ENCODE data around the gene NOL4L. TPM values are rescaled to one million over a fixed set of nuclear protein-coding genes. Genes with fewer than 3 reads are reported as not detected.
A peak's percentile ranks its signal among the peaks of the same experiment; 100 is the strongest.

NOL4L gene
- total RNA-seq, 2 donors from 2014 or later: 18.0 to 59.7 TPM

DNA sequence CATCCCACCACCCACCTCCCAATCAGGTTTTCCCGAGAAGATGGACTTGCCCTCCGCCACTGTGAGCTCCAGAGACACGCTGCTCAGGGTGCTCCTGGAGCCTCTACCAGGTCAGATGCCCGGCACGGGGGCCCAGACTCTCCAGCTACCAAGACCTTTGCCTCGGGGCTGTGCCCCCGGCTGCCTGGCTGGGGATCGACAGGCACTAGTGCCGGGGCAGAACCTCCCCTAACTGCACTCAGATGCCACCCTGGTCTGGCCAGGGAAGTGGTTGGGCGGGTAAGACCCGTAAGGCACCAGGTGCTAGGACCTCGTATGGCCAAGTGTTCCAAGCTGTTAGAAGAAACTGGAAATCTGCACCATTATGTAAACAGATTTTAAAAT lies 126.3 kb downstream of the NOL4L start:
- DNase-seq (ENCODE audit: low spot score): no peak
- TF ChIP-seq, protein P1, sequence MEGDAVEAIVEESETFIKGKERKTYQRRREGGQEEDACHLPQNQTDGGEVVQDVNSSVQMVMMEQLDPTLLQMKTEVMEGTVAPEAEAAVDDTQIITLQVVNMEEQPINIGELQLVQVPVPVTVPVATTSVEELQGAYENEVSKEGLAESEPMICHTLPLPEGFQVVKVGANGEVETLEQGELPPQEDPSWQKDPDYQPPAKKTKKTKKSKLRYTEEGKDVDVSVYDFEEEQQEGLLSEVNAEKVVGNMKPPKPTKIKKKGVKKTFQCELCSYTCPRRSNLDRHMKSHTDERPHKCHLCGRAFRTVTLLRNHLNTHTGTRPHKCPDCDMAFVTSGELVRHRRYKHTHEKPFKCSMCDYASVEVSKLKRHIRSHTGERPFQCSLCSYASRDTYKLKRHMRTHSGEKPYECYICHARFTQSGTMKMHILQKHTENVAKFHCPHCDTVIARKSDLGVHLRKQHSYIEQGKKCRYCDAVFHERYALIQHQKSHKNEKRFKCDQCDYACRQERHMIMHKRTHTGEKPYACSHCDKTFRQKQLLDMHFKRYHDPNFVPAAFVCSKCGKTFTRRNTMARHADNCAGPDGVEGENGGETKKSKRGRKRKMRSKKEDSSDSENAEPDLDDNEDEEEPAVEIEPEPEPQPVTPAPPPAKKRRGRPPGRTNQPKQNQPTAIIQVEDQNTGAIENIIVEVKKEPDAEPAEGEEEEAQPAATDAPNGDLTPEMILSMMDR (IDR thresholded peaks at IDR 0.05): no peak
- no peak for TF ChIP-seq POLR2A (IDR thresholded peaks at IDR 0.05)
- 65% methylated on average over 12 of the region's 12 CpGs for WGBS
- H3K9me3 ChIP-seq: no peaks in the 10 kb centered on the region
- H3K27me3 ChIP-seq (replicated peaks; ENCODE audit: insufficient read depth): no peaks in the 10 kb centered on the region
- no peak overlapping the region for H3K4me3 ChIP-seq
- intact Hi-C loops (cut with DNase I): loop anchor here (5.0 kb wide), 1 partner anchor 122 kb away; no protein-coding TSS in a partner anchor
- peaks cover 14% of the 10 kb centered on the region for H3K4me1 ChIP-seq (replicated peaks)
- H3K27ac ChIP-seq: no peak overlapping the region
- H3K36me3 ChIP-seq: no peaks in the 10 kb centered on the region

DNA sequence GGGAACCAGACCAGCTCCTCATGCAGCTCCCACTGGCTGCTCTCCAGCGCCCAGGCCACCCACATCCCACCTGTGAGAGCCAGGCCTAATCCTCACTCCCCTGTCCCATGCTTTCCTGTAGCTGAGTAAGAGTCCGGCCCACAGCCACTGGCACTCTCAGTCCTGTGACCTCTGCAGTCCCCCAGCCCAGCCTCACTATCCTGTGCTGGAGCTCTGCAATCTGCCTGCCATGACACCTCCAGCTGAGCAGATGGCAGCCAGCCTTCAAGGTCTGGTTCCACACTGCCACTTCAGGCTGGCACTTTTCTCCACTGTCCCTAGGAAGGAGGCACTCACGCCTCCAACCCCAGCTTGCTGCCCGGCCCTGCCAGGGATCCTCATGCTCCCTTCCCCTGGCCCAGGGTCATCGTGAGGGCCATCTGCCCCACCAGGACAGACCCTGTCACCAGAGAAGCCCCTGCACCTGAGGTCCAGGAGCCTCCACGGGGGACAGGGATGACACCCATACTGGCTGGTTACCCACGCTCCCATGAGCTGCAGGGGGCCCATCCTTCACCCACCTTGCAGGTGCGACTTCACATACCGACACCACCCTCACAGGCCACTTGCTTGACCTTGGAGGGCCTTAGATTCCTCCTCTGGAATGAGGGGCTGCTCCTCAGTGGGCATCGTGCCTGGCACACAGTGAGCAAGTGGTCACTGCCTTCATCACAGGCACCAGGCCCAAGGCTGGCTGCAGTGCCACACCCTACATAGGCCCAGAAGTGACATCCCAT lies 126.9 kb downstream of the NOL4L start:
- H3K36me3 ChIP-seq: no peaks in the 10 kb centered on the region
- TF ChIP-seq POLR2AphosphoS5 (IDR thresholded peaks at IDR 0.05): no peak
- TF ChIP-seq, protein P1 (IDR thresholded peaks at IDR 0.05): no peak
- TF ChIP-seq POLR2A (IDR thresholded peaks at IDR 0.05): no peak
- WGBS: 74% methylated on average over 9 of the region's 10 CpGs
- H3K9me3 ChIP-seq: no peaks in the 10 kb centered on the region
- H3K27ac ChIP-seq: no peak overlapping the region
- DNase-seq (ENCODE audit: low spot score): no peak
- no peak overlapping the region for H3K4me3 ChIP-seq
- H3K27me3 ChIP-seq (replicated peaks; ENCODE audit: insufficient read depth): no peaks in the 10 kb centered on the region
- intact Hi-C loops (cut with DNase I): loop anchor here (5.0 kb wide), 1 partner anchor 121 kb away; no protein-coding TSS in a partner anchor
- peaks cover 9% of the 10 kb centered on the region for H3K4me1 ChIP-seq (replicated peaks)

DNA sequence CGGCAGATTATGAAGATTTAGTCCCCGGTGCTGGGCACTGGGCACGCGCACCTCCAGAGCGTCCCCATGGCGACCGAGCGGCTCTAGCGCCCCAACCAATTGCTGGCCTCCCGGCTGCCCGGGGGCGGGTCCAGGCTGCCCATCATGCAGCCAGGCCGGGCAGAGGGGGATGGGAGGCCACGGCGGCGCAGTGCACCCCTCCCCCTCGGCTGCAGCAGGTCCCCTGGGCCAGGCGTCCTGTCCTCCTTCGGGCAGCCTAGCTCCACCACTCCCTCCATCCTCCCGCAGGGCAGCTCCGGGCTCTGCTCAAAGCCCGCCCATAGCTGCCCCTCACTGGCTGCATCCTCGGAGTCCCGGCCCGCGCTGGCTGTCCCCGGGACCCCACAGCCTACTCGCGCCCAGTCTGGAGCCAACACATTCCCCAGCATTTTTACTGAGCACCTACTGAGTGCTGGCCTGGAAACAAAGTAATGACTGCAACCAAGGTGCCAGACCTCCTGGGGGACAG lies 127.6 kb downstream of the NOL4L start:
- no peak overlapping the region for H3K27ac ChIP-seq
- TF ChIP-seq POLR2AphosphoS5 (IDR thresholded peaks at IDR 0.05) (peak; percentile 45), POLR2A (IDR thresholded peaks at IDR 0.05) (no peak)
- TF ChIP-seq, protein P1 (IDR thresholded peaks at IDR 0.05): no peak
- 15% methylated on average over 14 of the region's 29 CpGs for WGBS
- no peaks in the 10 kb centered on the region for H3K27me3 ChIP-seq (replicated peaks; ENCODE audit: insufficient read depth)
- intact Hi-C loops (cut with DNase I): loop anchor here (5.0 kb wide), 1 partner anchor 120 kb away; no protein-coding TSS in a partner anchor
- peak overlapping the region; percentile 18 to 41 for H3K4me3 ChIP-seq
- H3K4me1 ChIP-seq (replicated peaks): peaks cover 9% of the 10 kb centered on the region
- no peaks in the 10 kb centered on the region for H3K9me3 ChIP-seq
- H3K36me3 ChIP-seq: peaks cover 0 to 6% of the 10 kb centered on the region in 2 donors
- DNase-seq (ENCODE audit: low spot score): peak; percentile 58

DNA sequence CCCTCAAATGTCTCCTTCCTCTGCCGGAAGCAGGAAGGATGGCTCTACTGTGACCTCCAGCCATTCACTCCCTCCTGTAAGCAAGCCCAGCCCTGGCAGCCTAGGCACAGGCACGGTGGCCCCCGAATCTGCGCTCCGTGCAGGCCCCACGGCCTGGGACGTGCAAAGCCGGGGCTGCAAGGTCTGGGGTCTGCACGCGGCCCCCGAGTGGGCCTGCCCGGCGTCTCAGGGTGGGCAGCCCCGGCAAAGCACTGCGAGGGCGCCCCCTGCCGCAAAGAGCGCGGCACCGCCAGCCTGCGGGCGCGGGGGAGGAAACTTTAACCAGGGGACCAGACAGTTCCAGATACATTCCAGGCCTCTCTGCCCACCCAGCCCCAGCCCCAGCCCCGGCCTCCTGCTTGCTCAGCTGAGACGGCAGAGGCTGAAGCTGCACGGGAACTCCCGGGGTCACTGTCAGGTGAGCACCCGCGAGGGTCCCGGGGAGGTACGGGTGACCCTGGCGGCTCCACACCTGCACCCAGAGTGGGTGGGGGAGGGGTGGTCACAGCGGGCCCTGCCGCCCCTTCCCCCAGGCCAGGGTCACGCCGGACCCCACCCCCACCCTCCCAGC lies 128.2 kb downstream of the NOL4L start:
- peak overlapping the region; percentile 18 to 41 for H3K4me3 ChIP-seq
- DNase-seq (ENCODE audit: low spot score): no peak

More for the DNA sequence above, 128.2 kb downstream of the NOL4L start:
- intact Hi-C loops (cut with DNase I): loop anchor here (5.0 kb wide), 1 partner anchor 120 kb away; no protein-coding TSS in a partner anchor
- peaks cover 0 to 7% of the 10 kb centered on the region in 2 donors for H3K36me3 ChIP-seq
- peaks cover 9% of the 10 kb centered on the region for H3K4me1 ChIP-seq (replicated peaks)
- 12% methylated on average over 35 of the region's 36 CpGs for WGBS
- no peak for TF ChIP-seq POLR2A (IDR thresholded peaks at IDR 0.05)
- TF ChIP-seq, protein P1 (IDR thresholded peaks at IDR 0.05): peak; percentile 28 to 73 (median 68)
- H3K27me3 ChIP-seq (replicated peaks; ENCODE audit: insufficient read depth): no peaks in the 10 kb centered on the region
- no peaks in the 10 kb centered on the region for H3K9me3 ChIP-seq
- H3K27ac ChIP-seq: no peak overlapping the region
